HEK293 (cell line): ENCODE data around the gene PPM1F.

Experiments
- EGR2 ChIP-seq: fragments of 450-650 bp; formaldehyde crosslinking; IDR thresholded peaks from 2 replicates; pipeline ENCODE4 v1.5.1; 2016; ENCODE audit warnings: low read depth, missing biosample characterization, missing genetic modification characterization
- KLF8 ChIP-seq: fragments of 450-650 bp; formaldehyde crosslinking; IDR thresholded peaks from 2 replicates; pipeline ENCODE4 v1.5.1; 2016; ENCODE audit warnings: missing biosample characterization, missing genetic modification characterization
- SALL2 ChIP-seq: fragments of 450-650 bp; formaldehyde crosslinking; IDR thresholded peaks from 2 replicates; pipeline ENCODE4 v1.5.0; 2017; ENCODE audit warnings: missing biosample characterization, mild to moderate bottlenecking, missing genetic modification characterization, borderline replicate concordance
- ZBTB7A ChIP-seq: fragments of 450-650 bp; formaldehyde crosslinking; IDR thresholded peaks from 2 replicates; pipeline ENCODE4 v1.5.1; 2016; ENCODE audit warnings: low read depth, missing biosample characterization, missing genetic modification characterization
- ZNF175 ChIP-seq: fragments of 450-650 bp; formaldehyde crosslinking; IDR thresholded peaks from 2 replicates; pipeline ENCODE4 v1.5.1; 2016; ENCODE audit warnings: missing biosample characterization, missing genetic modification characterization
- ZNF26 ChIP-seq: fragments of 450-650 bp; formaldehyde crosslinking; IDR thresholded peaks from 2 replicates; pipeline ENCODE4 v1.5.1; 2016; ENCODE audit warnings: missing biosample characterization, missing genetic modification characterization
- ZNF48 ChIP-seq: fragments of 450-650 bp; formaldehyde crosslinking; IDR thresholded peaks from 2 replicates; pipeline ENCODE4 v1.5.1; 2016; ENCODE audit warnings: missing biosample characterization, missing genetic modification characterization
- TF ChIP-seq, protein P1 (sequence below): fragments of 450-650 bp; formaldehyde crosslinking; IDR thresholded peaks from 2 replicates; pipeline ENCODE4 v1.5.1; 2016; ENCODE audit warnings: missing biosample characterization, missing genetic modification characterization
- TF ChIP-seq, protein P2 (sequence below): fragments of 450-650 bp; formaldehyde crosslinking; IDR thresholded peaks from 2 replicates; pipeline ENCODE4 v1.5.1; 2016; ENCODE audit warnings: missing biosample characterization, missing genetic modification characterization

DNA sequence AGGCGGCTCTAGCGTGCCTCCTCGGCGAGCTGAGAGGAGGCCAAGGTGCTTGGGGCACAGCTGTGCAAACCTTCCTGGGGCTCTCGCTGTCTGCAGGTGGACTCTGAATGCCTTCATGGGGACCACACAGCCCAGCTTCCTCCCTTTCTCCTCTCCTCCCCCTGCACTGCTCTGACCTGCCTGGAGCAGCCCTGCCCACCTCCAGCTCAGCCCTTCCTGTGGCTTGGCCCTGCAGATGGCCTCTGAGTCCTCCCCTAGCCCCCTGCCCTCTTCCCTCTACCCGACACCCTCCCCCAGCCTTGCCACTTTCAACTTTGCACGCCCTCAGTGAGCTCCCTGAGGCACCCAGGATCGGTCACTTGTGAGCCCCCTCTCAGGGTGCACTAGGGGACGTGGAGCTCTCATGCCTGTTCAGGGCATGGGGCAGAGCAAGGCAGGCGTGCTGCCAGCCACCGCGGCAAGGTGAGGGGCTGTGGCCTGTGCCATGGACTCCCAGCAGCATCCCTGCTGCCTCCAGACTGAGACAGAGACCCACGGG lies 31.4 kb downstream of the PPM1F start:
- TF ChIP-seq, protein P1, sequence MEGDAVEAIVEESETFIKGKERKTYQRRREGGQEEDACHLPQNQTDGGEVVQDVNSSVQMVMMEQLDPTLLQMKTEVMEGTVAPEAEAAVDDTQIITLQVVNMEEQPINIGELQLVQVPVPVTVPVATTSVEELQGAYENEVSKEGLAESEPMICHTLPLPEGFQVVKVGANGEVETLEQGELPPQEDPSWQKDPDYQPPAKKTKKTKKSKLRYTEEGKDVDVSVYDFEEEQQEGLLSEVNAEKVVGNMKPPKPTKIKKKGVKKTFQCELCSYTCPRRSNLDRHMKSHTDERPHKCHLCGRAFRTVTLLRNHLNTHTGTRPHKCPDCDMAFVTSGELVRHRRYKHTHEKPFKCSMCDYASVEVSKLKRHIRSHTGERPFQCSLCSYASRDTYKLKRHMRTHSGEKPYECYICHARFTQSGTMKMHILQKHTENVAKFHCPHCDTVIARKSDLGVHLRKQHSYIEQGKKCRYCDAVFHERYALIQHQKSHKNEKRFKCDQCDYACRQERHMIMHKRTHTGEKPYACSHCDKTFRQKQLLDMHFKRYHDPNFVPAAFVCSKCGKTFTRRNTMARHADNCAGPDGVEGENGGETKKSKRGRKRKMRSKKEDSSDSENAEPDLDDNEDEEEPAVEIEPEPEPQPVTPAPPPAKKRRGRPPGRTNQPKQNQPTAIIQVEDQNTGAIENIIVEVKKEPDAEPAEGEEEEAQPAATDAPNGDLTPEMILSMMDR (tag by site-specific recombination) = no peak
- TF ChIP-seq EGR2 (tag by site-specific recombination) = no peak
- no peak for TF ChIP-seq ZNF26
- no peak for TF ChIP-seq ZNF175 (tag by site-specific recombination)
- no peak for TF ChIP-seq ZBTB7A (tag by site-specific recombination)
- no peak for TF ChIP-seq KLF8
- TF ChIP-seq, protein P2, sequence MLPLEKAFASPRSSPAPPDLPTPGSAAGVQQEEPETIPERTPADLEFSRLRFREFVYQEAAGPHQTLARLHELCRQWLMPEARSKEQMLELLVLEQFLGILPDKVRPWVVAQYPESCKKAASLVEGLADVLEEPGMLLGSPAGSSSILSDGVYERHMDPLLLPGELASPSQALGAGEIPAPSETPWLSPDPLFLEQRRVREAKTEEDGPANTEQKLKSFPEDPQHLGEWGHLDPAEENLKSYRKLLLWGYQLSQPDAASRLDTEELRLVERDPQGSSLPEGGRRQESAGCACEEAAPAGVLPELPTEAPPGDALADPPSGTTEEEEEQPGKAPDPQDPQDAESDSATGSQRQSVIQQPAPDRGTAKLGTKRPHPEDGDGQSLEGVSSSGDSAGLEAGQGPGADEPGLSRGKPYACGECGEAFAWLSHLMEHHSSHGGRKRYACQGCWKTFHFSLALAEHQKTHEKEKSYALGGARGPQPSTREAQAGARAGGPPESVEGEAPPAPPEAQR (tag by site-specific recombination) = no peak
- no peak for TF ChIP-seq SALL2 (tag by site-specific recombination)
- TF ChIP-seq ZNF48 = no peak
